GM19463 (cell line): ENCODE results near the gene PABPN1.

Source experiments
- ATAC-seq: cut with Tn5 transposase; IDR thresholded peaks from one replicate; pipeline ENCODE4 v1.9.1; 2021; ENCODE audit warnings: mild to moderate bottlenecking, moderate library complexity; ENCODE audit not compliant: unreplicated experiment

The PABPN1 gene

DNA sequence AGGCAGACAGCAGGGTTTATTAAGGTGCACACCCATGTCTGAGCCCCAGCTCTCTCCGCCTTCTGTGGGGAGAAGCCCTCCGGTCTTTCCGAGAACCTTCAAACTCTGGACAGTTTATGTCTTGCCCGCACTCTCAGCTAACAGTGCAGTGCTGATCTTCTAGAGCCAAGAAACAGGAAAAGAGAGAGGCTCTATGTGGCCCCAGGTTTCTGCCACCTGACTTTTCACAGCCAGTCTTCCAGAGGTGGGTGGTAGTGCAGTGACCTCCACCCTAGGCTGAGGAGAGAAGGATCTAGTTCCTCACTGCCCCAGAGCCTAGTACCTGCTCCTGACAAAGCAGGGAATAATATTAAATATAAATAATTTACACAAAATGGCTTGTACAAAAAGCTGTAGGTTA lies 35.4 kb downstream of the PABPN1 start:
- no peak for ATAC-seq

GRCh38 chr14:23357261-23357660 lies 36.0 kb downstream of the PABPN1 start:
- ATAC-seq, result no peak

- ATAC-seq, result no peak
These were observed 36.8 kb downstream of the PABPN1 start for GRCh38 chr14:23358042-23358441.

DNA sequence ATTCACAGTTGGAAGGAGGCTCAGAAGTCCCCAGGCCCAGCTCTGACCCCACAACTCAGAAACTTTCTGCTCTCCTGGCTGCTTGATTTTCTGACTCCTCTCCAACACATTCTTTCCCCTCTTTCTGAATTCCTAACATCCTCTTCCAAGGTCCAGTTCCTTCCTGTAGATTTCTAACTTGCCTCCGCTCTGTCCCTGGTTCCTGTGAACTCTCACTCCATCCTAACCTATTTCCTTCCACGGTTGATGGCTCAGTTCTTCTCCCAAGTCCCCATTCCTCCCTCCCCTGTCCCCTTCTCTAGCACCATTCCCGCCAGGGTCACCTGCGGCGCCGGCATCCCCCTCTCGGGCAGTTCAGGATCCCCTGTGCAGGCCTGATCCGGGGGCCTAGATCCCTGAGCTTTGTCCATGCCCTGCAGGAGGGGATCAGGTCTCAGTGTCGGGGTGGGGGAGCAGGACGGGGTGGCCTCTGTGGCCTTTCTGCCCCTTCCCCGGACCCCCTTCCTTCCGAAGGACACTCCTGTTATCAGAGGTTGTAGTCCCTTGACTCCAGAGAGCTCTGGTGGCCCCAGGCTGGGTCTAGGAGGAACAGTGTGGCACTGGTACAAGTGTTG lies 37.4 kb downstream of the PABPN1 start:
- ATAC-seq, result no peak

GRCh38 chr14:23359167-23359626 lies 37.9 kb downstream of the PABPN1 start:
- ATAC-seq, result no peak

DNA sequence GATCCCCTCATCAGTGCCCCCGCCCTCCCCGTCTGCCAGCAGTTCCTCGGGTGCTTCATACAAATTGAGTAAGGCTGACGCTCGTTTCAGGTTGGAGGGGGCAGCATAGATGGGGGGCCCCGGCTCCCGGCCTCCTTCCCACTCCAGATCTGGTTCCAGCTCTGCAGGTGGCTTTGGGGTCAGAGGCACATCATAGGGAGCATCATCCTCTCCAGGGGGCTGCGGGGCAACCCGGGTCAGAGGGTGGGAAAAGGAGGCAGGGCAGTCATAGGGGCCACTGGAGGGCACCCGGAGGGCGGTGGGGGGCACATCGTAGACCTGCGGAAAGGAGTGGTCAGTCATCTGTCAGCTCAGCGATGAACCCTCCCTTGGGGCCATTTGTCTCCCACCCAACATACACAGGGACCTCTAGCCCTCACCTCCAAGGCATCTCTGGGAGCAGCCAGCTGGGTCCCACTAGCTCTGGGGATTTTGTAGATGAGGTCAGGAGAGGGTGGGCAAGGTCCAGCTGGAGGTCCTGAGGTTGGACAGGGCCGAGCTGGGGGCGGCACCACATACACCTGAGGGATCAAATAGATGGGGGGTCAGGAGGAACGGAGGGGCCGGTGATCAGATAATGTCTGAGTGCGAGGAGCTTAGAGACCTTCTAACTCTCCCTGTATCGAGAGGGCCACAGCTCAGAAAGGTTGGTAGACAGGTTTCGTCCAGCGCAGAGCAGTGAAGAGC lies 38.6 kb downstream of the PABPN1 start:
- ATAC-seq, result no peak

DNA sequence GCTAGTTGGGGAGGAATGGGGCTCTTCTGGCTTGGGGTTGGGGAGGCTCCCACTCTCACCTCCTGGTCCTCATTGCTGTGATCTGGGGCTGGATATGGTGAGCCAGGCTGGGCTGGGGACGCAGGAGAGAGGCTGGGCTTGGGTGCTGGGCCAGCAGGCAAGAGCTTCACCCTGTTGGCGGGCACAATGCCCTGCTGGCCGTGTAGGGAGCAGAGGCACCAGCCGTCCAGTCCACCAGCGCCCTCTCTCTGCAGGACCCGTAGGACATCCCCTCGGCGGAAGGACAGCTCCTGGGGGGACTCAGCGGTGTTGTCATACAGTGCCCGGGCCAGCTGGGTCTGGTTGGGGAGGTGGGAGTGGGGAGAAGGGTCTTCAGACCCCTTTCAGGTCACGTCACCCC lies 39.2 kb downstream of the PABPN1 start:
- no peak for ATAC-seq

- no peak for ATAC-seq
These were observed 40.1 kb downstream of the PABPN1 start for GRCh38 chr14:23361320-23361719.

- ATAC-seq, result no peak
These were observed 40.5 kb downstream of the PABPN1 start for GRCh38 chr14:23361763-23362162.

DNA sequence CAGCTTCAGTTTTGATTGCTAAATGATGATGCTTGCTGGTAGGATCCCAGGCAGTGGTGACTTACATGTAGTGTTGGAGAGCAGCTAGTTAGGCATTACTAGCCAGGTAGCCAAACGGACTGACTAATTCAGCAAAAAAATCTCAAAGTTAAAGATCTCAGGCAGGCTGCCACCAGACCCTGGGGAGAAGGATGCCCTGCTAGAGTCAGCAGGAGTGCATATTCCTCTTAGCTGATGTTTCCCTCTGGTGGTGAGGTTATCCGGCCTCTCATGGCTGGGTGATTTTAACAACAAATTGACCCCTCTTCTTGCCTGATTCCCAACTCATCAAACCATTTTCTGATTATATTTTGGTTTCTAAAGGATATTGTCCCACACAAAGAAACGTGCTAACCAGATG lies 40.9 kb downstream of the PABPN1 start:
- ATAC-seq, result no peak

GRCh38 chr14:23364164-23365035 lies 43.1 kb downstream of the PABPN1 start:
- no peak for ATAC-seq

DNA sequence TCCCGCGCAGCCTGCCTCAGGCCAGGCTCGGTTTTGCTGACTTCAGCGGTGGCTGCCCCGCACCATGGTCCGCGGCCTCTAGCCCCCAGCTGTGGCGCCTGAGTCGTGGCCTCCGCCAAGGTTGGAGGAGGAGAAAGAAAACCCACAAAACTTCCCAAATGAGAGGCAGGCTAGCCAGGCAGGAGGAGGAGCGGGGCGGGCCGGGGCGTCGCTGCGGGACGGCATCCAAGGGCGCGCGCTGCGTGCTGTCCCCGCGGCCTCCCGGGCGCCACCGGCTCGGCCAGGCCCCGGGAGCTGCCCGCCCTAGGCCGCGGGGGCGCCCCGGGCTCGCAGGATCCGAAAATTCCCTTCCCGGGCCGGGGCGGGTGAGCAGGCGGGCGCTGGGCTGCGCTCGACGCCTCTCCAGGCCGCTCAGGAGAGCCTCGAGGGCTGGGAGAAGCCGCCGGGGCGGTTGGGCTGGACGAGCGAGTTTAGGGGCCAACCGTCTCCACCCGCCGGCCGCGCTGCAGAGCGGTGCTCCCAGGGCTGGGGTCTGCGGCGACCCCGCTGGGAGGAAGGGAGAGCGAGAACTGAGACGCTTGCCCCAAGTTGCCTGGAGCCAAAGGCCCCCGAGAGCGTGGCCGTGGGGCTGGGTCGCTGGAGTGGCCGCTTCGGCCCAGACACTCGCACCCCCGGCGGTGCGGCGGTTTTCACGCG lies 43.9 kb downstream of the PABPN1 start, which contains the start of gene EFS:
EFS (minus strand) TSS at position 137 of the 696 bp plus-strand sequence. CDS start 147 bp downstream, outside the sequence.
- ATAC-seq, result no peak

- no peak for ATAC-seq
These were observed 44.6 kb downstream of the PABPN1 start for GRCh38 chr14:23365732-23366425.

- ATAC-seq, result no peak
These were observed 45.2 kb downstream of the PABPN1 start for GRCh38 chr14:23366426-23366921.

DNA sequence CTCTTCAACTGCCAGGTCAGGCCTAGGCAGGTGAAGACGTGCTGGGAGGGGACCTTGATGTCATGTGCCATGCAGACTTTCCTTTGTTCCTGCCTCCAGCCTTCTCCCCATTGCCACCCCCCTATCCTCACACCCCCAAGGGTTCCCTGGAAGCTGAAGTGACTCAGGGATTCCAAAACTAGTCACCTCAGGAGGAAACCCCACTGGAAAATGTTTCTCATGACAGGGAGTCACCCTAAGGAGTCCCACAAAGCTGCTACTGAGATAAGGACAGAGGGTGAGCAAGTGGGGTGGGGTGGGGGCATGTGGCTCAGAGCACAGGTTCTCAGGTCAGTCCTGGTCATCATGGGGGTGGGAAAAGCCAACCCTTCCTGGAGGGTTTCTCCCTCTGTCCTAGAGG lies 49.0 kb downstream of the PABPN1 start:
- ATAC-seq, result no peak

GRCh38 chr14:23371865-23372264 lies 50.6 kb downstream of the PABPN1 start:
- no peak for ATAC-seq

DNA sequence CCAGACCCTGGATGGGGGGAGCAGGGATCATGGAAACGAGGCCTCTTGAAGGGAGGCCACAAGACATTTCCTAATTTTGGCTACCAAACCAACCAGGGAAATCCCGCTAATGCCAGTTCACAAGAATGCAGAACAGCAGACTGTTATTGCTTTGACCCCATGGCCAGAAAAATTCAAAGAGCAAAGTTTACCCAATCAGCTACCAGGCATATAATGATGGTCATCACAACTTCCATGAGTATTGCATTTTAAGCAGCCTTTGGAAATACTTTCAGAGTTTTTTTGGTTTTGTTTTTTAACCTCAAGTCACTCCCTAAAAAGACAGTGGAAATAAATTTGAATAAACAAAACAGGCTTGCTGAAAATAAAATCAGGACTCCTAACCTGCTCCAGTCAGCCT lies 51.3 kb downstream of the PABPN1 start, which contains the start of gene IL25:
IL25 (plus strand) TSS at position 301 of the 400 bp plus-strand sequence.
- ATAC-seq, result no peak

DNA sequence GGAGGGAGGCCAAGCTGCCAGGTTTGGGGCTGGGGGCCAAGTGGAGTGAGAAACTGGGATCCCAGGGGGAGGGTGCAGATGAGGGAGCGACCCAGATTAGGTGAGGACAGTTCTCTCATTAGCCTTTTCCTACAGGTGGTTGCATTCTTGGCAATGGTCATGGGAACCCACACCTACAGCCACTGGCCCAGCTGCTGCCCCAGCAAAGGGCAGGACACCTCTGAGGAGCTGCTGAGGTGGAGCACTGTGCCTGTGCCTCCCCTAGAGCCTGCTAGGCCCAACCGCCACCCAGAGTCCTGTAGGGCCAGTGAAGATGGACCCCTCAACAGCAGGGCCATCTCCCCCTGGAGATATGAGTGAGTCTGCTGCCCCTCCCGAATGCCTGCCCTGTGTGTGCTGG lies 51.8 kb downstream of the PABPN1 start:
- ATAC-seq, result no peak
